HepG2 (cell line): ENCODE results near the gene MAML1. TPM values are rescaled to one million over a fixed set of nuclear protein-coding genes. Genes with fewer than 3 reads are reported as not detected.

ENCODE experiments used
- ATF1 ChIP-seq: IDR thresholded peaks from 2 replicates; pipeline ENCODE4 v1.6.1; 2016; ENCODE audit warnings: mild to moderate bottlenecking, control low read depth
- CBX2 ChIP-seq, 2 experiments: fragments of 200-600 bp in 1 of 2; sonication (generic); formaldehyde crosslinking in 1 of 2; IDR thresholded peaks; 2 replicates each; pipeline versions ENCODE4 v1.7.0 to v1.8.1; 2018 to 2022; ENCODE audit warnings: low read depth in 2 of 2, low read length in 1 of 2, mild to moderate bottlenecking in 1 of 2, missing genetic modification reagents in 1 of 2
- FOXK2 ChIP-seq: fragments of 450-650 bp; IDR thresholded peaks from 2 replicates; pipeline ENCODE4 v1.6.1; 2016
- IKZF1 ChIP-seq: fragments of 450-650 bp; IDR thresholded peaks from 2 replicates; pipeline ENCODE4 v1.7.1; 2016
- KDM2A ChIP-seq: sonication (generic); formaldehyde crosslinking; IDR thresholded peaks from 2 replicates; pipeline ENCODE4 v1.4.0; 2020; ENCODE audit warnings: low read depth, missing genetic modification reagents, borderline replicate concordance
- KLF15 ChIP-seq: sonication (generic); formaldehyde crosslinking; IDR thresholded peaks from 2 replicates; pipeline ENCODE4 v1.8.1; 2023; ENCODE audit warnings: borderline replicate concordance, mild to moderate bottlenecking, inconsistent platforms, missing genetic modification reagents, mixed read lengths
- PAWR ChIP-seq: sonication (generic); formaldehyde crosslinking; IDR thresholded peaks from 2 replicates; pipeline ENCODE4 v1.4.0; 2020; ENCODE audit warnings: missing genetic modification reagents, mild to moderate bottlenecking, borderline replicate concordance
- POGZ ChIP-seq: sonication (generic); formaldehyde crosslinking; IDR thresholded peaks from 2 replicates; pipeline ENCODE4 v1.4.0; 2020; ENCODE audit warnings: mild to moderate bottlenecking, missing genetic modification reagents
- POLR2AphosphoS2 ChIP-seq: IDR thresholded peaks from 2 replicates; pipeline ENCODE4 v1.6.1; 2011; ENCODE audit warnings: low read depth, low read length, improper control_type of control experiment
- RXRA ChIP-seq: sonication (generic); formaldehyde crosslinking; IDR thresholded peaks from 2 replicates; pipeline ENCODE4 v1.5.1; 2020; ENCODE audit warnings: missing genetic modification reagents
- ZFP41 ChIP-seq: sonication (generic); formaldehyde crosslinking; IDR thresholded peaks from 2 replicates; pipeline ENCODE4 v1.4.0; 2020; ENCODE audit warnings: mild to moderate bottlenecking, missing genetic modification reagents, borderline replicate concordance
- ZMAT3 ChIP-seq: sonication (generic); formaldehyde crosslinking; conservative IDR thresholded peaks from 2 replicates; pipeline ENCODE4 v1.7.0; 2021; ENCODE audit warnings: missing genetic modification reagents
- ZNF20 ChIP-seq: sonication (generic); formaldehyde crosslinking; IDR thresholded peaks from 2 replicates; pipeline ENCODE4 v1.4.0; 2020; ENCODE audit warnings: mild to moderate bottlenecking, moderate library complexity, missing genetic modification reagents
- ZNF431 ChIP-seq: sonication (generic); formaldehyde crosslinking; IDR thresholded peaks from 2 replicates; pipeline ENCODE4 v1.9.0; 2022; ENCODE audit warnings: missing genetic modification reagents, low read depth, mild to moderate bottlenecking, borderline replicate concordance
- ZNF558 ChIP-seq: sonication (generic); formaldehyde crosslinking; IDR thresholded peaks from 2 replicates; pipeline ENCODE4 v1.9.0; 2022; ENCODE audit warnings: mild to moderate bottlenecking, missing genetic modification reagents, borderline replicate concordance
- ZNF614 ChIP-seq: IDR thresholded peaks from 2 replicates; pipeline ENCODE4 v1.6.1; 2018; ENCODE audit warnings: missing biosample characterization, missing genetic modification reagents, inconsistent platforms, borderline replicate concordance
- ZSCAN9 ChIP-seq: IDR thresholded peaks from 2 replicates; pipeline ENCODE4 v1.6.1; 2016; ENCODE audit warnings: borderline replicate concordance
- polyA plus RNA-seq, 8 experiments: library from polyadenylated mRNA; depleted of rRNA in 3 of 8; stranded (reverse) in 7 of 8; unstranded in 1 of 8; fragments of >200 nt; fragmentation: Illumina TruSeq in 4 of 8; extraction: Trizol in 4 of 8; gene quantifications; 2 replicates each; pipeline versions ENCODE4 v1.2.1 to v1.2.3, GENCODE V29; 2011 to 2016; ENCODE audit warnings: low read depth in 4 of 8, missing spikeins in 1 of 8, mixed read lengths in 1 of 8; ENCODE audit not compliant: insufficient read depth in 1 of 8
- total RNA-seq, 5 experiments: library from RNA; depleted of rRNA; stranded (reverse); fragments of >200 nt; fragmentation: Illumina TruSeq; extraction: Trizol; gene quantifications; 2 replicates each; pipeline ENCODE4 v1.2.3, GENCODE V29; 2016; ENCODE audit warnings: low read depth in 1 of 5
- TF ChIP-seq, protein P1 (sequence below): sonication (generic); formaldehyde crosslinking; conservative IDR thresholded peaks from 2 replicates; pipeline ENCODE4 v1.5.0; 2020; ENCODE audit warnings: missing genetic modification reagents
- TF ChIP-seq, protein P2 (sequence below): sonication (generic); formaldehyde crosslinking; IDR thresholded peaks from 2 replicates; pipeline ENCODE4 v1.8.1; 2022; ENCODE audit warnings: mild to moderate bottlenecking, missing genetic modification reagents
- TF ChIP-seq, protein P3 (sequence below): sonication (generic); formaldehyde crosslinking; IDR thresholded peaks from 2 replicates; pipeline ENCODE4 v1.4.0; 2020; ENCODE audit warnings: low read depth, missing genetic modification reagents
- TF ChIP-seq, protein P4 (sequence below): sonication (generic); formaldehyde crosslinking; IDR thresholded peaks from 2 replicates; pipeline ENCODE4 v1.4.0; 2020; ENCODE audit warnings: missing genetic modification reagents
- TF ChIP-seq, protein P5 (sequence below): sonication (generic); formaldehyde crosslinking; IDR thresholded peaks from 2 replicates; pipeline ENCODE4 v1.9.0; 2021; ENCODE audit warnings: missing genetic modification reagents, mild to moderate bottlenecking, borderline replicate concordance

The MAML1 gene
- total and polyA plus RNA-seq, 2 of the 13 experiments (the other 11 are each of a cell fraction or from before 2014, with no cell fraction given) = 10.0 to 10.8 TPM

DNA sequence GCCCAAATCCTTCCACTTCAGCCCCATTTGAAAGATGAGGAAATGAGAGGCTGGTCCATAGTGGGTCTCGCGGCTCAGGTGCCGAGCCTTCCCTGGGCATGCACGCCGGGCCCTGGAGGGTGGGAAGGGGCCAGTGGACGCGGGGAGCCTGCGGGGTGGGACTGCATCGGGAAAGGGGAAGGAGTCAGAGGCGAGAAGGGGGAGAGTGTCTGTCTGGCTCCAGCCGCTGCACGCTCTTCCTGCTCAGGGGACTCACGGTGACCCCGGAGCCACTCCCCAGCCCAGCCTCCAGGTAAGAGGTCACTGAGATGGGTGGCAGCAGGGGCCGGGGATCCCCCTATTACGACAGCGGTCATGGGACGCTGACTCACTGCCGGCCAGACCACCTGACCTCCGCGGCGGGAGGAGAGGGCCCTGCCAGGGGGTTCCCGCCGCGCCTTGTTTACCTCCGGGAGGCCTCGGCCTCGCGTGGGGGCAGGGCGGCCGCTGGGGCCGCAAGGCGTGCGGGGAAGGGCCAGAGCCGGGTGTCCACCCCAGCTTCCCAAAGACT is 86.2 kb downstream of the MAML1 start (continued):
- TF ChIP-seq CBX2 (IDR thresholded peaks at IDR 0.05; ENCODE audit: low read depth, low read length) = no peak
- TF ChIP-seq CBX2 (CRISPR knock-in tag; IDR thresholded peaks at IDR 0.05; ENCODE audit: low read depth) = no peak
- peak; percentile 80 for TF ChIP-seq ZMAT3 (CRISPR knock-in tag)
- TF ChIP-seq ZFP41 = no peak; the same call in 1 of the 2 replicates
- TF ChIP-seq POLR2AphosphoS2 = no peak
- TF ChIP-seq, protein P1, sequence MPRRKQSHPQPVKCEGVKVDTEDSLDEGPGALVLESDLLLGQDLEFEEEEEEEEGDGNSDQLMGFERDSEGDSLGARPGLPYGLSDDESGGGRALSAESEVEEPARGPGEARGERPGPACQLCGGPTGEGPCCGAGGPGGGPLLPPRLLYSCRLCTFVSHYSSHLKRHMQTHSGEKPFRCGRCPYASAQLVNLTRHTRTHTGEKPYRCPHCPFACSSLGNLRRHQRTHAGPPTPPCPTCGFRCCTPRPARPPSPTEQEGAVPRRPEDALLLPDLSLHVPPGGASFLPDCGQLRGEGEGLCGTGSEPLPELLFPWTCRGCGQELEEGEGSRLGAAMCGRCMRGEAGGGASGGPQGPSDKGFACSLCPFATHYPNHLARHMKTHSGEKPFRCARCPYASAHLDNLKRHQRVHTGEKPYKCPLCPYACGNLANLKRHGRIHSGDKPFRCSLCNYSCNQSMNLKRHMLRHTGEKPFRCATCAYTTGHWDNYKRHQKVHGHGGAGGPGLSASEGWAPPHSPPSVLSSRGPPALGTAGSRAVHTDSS (CRISPR knock-in tag) = no peak
- TF ChIP-seq, protein P2, sequence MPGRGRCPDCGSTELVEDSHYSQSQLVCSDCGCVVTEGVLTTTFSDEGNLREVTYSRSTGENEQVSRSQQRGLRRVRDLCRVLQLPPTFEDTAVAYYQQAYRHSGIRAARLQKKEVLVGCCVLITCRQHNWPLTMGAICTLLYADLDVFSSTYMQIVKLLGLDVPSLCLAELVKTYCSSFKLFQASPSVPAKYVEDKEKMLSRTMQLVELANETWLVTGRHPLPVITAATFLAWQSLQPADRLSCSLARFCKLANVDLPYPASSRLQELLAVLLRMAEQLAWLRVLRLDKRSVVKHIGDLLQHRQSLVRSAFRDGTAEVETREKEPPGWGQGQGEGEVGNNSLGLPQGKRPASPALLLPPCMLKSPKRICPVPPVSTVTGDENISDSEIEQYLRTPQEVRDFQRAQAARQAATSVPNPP (CRISPR knock-in tag) = peak; percentile 62; the same call in 1 of the 2 replicates
- TF ChIP-seq KDM2A (CRISPR knock-in tag) = peak; percentile 97
- TF ChIP-seq ZNF20 (CRISPR knock-in tag) = no peak
- peak; percentile 78 for TF ChIP-seq ZNF431 (CRISPR knock-in tag)
- TF ChIP-seq, protein P3, sequence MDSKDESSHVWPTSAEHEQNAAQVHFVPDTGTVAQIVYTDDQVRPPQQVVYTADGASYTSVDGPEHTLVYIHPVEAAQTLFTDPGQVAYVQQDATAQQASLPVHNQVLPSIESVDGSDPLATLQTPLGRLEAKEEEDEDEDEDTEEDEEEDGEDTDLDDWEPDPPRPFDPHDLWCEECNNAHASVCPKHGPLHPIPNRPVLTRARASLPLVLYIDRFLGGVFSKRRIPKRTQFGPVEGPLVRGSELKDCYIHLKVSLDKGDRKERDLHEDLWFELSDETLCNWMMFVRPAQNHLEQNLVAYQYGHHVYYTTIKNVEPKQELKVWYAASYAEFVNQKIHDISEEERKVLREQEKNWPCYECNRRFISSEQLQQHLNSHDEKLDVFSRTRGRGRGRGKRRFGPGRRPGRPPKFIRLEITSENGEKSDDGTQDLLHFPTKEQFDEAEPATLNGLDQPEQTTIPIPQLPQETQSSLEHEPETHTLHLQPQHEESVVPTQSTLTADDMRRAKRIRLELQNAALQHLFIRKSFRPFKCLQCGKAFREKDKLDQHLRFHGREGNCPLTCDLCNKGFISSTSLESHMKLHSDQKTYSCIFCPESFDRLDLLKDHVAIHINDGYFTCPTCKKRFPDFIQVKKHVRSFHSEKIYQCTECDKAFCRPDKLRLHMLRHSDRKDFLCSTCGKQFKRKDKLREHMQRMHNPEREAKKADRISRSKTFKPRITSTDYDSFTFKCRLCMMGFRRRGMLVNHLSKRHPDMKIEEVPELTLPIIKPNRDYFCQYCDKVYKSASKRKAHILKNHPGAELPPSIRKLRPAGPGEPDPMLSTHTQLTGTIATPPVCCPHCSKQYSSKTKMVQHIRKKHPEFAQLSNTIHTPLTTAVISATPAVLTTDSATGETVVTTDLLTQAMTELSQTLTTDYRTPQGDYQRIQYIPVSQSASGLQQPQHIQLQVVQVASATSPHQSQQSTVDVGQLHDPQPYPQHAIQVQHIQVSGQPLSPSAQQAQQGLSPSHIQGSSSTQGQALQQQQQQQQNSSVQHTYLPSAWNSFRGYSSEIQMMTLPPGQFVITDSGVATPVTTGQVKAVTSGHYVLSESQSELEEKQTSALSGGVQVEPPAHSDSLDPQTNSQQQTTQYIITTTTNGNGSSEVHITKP = peak; percentile 94
- no peak for TF ChIP-seq ATF1 (CRISPR knock-in tag)
- peak; percentile 95 for TF ChIP-seq FOXK2
- TF ChIP-seq ZNF558 (CRISPR knock-in tag) = peak; percentile 49; the same call in 1 of the 2 replicates
- TF ChIP-seq KLF15 (CRISPR knock-in tag) = no peak; the same call in 1 of the 2 replicates
- TF ChIP-seq, protein P4, sequence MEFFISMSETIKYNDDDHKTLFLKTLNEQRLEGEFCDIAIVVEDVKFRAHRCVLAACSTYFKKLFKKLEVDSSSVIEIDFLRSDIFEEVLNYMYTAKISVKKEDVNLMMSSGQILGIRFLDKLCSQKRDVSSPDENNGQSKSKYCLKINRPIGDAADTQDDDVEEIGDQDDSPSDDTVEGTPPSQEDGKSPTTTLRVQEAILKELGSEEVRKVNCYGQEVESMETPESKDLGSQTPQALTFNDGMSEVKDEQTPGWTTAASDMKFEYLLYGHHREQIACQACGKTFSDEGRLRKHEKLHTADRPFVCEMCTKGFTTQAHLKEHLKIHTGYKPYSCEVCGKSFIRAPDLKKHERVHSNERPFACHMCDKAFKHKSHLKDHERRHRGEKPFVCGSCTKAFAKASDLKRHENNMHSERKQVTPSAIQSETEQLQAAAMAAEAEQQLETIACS (CRISPR knock-in tag) = no peak; the same call in 1 of the 2 replicates
- TF ChIP-seq POGZ (CRISPR knock-in tag) = no peak
- TF ChIP-seq, protein P5, sequence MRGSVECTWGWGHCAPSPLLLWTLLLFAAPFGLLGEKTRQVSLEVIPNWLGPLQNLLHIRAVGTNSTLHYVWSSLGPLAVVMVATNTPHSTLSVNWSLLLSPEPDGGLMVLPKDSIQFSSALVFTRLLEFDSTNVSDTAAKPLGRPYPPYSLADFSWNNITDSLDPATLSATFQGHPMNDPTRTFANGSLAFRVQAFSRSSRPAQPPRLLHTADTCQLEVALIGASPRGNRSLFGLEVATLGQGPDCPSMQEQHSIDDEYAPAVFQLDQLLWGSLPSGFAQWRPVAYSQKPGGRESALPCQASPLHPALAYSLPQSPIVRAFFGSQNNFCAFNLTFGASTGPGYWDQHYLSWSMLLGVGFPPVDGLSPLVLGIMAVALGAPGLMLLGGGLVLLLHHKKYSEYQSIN (CRISPR knock-in tag) = no peak
- no peak for TF ChIP-seq PAWR
- no peak for TF ChIP-seq IKZF1
- TF ChIP-seq RXRA (CRISPR knock-in tag) = peak; percentile 99
- TF ChIP-seq ZNF614 = no peak
- 0 out of 2 replicates have a peak, but pooled peaks have one; percentile 51 for TF ChIP-seq ZSCAN9
